PFSK-1 (cell line): ENCODE measurements around the gene PRKN.

Experiments used
- FOXP2 ChIP-seq: optimal IDR thresholded peaks from 2 replicates; pipeline ENCODE3; 2011; ENCODE audit warnings: borderline replicate concordance, control low read depth, inconsistent platforms; ENCODE audit not compliant: insufficient read depth; ENCODE audit errors: extremely low read length, extremely low read depth
- POLR2AphosphoS5 ChIP-seq: IDR thresholded peaks from 2 replicates; pipeline ENCODE4 v1.6.1; 2012; ENCODE audit warnings: low read depth, mild to moderate bottlenecking, control low read depth, low read length, moderate library complexity
- SIN3A ChIP-seq: IDR thresholded peaks from 2 replicates; pipeline ENCODE4 v1.6.1; 2012; ENCODE audit warnings: mild to moderate bottlenecking, low read length, moderate library complexity, borderline replicate concordance; ENCODE audit not compliant: insufficient read depth
- TAF1 ChIP-seq: IDR thresholded peaks from 2 replicates; pipeline ENCODE4 v1.6.1; 2012; ENCODE audit warnings: low read length, control low read depth, borderline replicate concordance; ENCODE audit not compliant: insufficient read depth
- TF ChIP-seq, protein P1 (sequence below), 2 experiments: IDR thresholded peaks; 2 replicates each; pipeline versions ENCODE4 v1.6.1 to v1.8.0; 2011 to 2012; ENCODE audit warnings: low read depth in 2 of 2, low read length in 2 of 2, control low read depth in 1 of 2, inconsistent platforms in 1 of 2, mild to moderate bottlenecking in 1 of 2, moderate library complexity in 1 of 2; ENCODE audit not compliant: insufficient read depth in 1 of 2

DNA sequence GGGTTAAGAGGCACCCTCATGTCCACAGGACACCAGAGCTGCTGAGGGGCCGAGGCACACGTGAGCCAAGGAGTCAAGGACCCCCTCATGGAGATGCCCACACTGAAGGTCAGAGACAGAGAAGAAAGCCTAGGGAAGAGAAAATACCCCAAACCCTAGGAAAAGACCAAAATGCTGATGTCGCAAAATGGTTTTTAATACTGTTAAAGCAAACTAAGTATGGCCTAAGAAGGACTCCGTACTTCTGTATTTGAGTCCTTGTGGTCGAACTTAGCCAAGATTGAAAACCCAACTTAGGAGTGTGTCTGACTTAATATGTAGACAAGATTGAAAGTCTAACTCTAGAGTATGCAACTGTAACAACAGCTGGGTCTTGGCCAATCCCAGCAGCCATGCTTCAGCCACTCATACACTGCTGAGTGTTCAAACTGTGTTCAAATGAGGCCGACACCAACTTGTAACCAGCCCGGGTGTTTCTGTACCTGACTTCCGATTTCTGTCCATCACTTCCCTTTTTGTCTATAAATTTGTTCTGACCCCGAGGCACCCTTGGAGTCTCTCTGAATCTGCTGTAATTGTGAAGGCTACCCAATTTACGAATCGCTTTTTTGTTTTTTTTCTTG, 1361.2 kb downstream of the PRKN start:
- TF ChIP-seq TAF1 (no peak), POLR2AphosphoS5 (no peak), SIN3A (no peak), FOXP2 (no peak)
- TF ChIP-seq, protein P1, sequence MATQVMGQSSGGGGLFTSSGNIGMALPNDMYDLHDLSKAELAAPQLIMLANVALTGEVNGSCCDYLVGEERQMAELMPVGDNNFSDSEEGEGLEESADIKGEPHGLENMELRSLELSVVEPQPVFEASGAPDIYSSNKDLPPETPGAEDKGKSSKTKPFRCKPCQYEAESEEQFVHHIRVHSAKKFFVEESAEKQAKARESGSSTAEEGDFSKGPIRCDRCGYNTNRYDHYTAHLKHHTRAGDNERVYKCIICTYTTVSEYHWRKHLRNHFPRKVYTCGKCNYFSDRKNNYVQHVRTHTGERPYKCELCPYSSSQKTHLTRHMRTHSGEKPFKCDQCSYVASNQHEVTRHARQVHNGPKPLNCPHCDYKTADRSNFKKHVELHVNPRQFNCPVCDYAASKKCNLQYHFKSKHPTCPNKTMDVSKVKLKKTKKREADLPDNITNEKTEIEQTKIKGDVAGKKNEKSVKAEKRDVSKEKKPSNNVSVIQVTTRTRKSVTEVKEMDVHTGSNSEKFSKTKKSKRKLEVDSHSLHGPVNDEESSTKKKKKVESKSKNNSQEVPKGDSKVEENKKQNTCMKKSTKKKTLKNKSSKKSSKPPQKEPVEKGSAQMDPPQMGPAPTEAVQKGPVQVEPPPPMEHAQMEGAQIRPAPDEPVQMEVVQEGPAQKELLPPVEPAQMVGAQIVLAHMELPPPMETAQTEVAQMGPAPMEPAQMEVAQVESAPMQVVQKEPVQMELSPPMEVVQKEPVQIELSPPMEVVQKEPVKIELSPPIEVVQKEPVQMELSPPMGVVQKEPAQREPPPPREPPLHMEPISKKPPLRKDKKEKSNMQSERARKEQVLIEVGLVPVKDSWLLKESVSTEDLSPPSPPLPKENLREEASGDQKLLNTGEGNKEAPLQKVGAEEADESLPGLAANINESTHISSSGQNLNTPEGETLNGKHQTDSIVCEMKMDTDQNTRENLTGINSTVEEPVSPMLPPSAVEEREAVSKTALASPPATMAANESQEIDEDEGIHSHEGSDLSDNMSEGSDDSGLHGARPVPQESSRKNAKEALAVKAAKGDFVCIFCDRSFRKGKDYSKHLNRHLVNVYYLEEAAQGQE (IDR thresholded peaks at IDR 0.05; ENCODE audit: insufficient read depth in 1 of 2, low read depth in 2 of 2, low read length in 2 of 2): no peak
